HG02852 (cell line): Measurements from ENCODE around the gene MTSS2.

ENCODE experiments used
- ATAC-seq: cut with Tn5 transposase; IDR thresholded peaks from one replicate; pipeline ENCODE4 v1.9.1; 2021; ENCODE audit warnings: mild to moderate bottlenecking, moderate library complexity; ENCODE audit not compliant: unreplicated experiment

Gene MTSS2

DNA sequence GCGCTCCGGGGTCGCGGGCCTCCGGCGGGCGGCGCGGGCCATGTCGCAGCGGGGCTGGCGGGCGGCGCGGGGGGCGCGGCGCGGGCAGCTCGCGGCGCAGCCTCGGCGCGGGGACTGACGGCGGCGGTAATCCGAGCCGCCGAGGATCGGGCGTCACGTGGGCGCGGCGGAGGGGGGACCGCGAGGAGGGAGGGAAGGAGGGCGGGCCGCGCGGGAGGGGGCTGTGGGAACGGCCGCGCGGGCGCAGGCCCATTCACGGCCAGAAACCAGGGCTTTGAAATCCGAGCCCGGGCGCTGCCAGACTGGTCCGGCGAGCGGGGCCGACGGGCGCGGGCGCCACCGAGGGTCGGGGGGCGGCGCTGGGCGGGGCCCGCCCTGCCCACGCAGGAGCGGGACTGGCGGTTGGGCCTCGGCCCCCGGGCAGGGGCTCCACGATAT, at the start of gene MTSS2:
Gene MTSS2, minus strand, starts transcription at position 116 of the 438 bp plus-strand sequence. CDS start 262 bp downstream, outside the sequence.
- no peak for ATAC-seq

DNA sequence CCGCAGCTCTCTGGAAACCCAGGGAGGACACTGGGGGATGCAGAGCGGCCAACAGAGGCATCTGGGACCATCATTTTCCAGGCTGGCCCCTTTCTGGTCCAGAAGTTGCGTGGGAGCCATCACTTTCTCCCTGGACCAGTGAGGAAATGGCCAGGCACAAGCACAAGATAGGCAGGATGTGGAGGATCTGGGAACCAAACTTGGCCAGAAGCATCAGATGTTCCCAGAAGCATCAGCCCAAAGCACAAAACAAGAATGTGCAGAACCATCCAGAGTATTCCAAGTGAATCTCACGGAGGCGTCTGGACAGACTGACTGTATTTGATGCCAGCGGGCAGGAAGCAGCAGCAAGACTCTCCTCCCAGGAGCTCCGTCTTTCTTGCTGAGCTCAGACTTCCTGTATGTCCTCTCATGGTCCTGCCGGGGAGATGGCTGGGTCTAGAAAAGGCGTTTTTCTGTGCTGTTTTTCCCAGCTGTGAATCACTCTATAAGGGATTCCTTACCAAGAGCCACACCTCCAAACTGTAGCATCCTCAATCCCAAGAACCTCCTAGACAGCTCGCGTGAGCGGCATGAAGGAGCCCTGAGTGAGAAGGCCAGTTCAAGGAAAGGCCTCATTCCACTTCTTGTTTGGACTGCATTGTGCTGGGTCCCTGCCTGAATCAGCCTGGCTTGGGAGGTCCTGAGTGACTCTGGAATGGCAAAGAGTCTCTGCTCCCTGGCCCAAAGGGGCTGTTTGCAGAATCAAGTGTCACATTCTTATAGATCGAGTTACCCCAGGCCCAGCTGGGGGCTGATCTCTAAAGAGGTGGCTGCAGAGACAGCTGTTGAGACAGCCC, 49.5 kb upstream of the MTSS2 start:
- ATAC-seq = no peak

DNA sequence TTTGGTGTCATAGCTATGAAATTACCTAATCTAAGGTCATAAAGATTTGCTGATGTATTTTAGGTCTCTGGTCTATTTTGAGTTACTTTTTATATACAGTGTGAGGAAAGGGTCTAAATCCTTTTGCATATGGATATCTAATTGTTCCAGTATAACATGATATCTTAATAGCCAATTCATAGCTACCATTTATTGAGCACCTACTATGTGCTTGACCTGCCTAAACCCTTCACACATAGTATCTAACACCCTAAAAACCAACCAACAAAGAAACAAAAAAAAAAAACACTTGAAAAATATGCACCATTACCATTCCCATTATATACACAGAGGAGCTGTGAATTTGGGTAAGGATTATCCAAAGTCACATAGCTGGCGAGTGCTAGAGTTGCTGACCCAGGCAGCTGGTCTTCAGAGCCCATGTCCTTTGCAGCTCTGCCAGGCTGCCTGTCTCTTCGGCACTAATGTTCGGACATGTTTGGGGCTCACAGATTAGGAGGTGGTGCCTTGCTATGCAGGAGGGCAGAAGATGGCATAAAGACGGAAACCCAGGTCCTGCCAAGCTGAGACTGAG, 48.8 kb upstream of the MTSS2 start:
- ATAC-seq = no peak

GRCh38 chr16:70730944-70731343, 45.1 kb upstream of the MTSS2 start:
- no peak for ATAC-seq

DNA sequence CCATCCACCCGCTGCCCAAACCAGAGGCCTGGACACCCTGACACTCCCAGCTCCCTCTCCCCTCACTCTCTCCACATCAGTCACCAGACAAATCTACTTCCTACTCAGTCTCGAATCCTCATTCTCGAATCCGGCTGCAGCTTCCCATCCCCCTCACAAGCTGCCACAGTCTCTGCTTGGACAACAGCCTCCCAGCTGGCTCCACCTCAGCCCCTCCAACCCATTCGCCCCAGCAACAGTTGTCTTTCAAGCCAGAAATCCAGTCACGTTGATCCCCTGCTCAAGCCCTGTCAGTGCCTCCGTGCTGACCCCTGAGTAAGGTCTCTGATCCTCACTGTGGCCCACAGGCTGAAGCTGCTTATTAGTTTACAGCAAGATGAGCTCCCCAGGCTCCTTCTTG, 44.2 kb upstream of the MTSS2 start:
- ATAC-seq = no peak

DNA sequence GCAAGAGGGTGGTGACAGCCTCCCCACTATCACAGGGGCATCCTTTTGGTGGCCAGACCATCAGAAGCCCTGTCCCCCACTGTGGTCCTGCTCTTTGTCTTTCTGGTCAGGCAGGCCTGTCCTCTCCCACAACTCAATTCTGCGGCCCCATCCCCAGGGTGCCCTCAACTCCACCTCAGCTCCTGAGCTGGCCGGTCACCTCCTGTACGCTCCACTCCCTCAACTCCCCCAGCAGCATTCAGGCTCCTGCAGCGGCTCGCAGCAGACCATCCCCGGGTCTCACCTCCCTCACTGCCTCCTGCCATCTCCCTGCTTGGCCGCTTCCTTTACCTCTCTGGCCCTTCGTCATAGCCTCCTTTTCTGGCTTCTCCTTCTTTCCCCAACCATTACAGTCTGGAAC, 43.4 kb upstream of the MTSS2 start:
- no peak for ATAC-seq

DNA sequence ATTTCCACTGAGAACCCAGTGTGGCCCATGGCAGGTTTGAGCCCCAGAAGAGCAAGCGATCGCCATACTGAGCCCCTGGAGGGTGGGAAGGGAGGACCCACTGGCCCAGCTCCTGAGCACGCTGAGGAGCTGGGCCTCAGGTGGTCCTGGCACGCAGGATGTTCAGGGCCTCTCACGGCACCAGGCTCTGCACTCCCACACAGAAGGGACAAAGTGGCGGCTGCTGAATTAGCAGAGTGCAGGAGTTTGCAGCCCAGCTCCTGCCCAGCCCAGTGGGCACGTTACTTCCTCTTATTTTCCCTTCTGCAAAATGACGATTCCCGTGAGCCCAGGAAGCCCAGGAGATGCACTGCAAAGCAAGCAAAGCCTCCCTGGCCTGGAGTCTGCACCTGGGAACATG, 42.3 kb upstream of the MTSS2 start:
- ATAC-seq = no peak

GRCh38 chr16:70726892-70727361, 41.1 kb upstream of the MTSS2 start:
- no peak for ATAC-seq

GRCh38 chr16:70725912-70726828, 40.3 kb upstream of the MTSS2 start:
- ATAC-seq = no peak

- ATAC-seq = no peak
Observed at GRCh38 chr16:70725024-70725911, 39.4 kb upstream of the MTSS2 start.

DNA sequence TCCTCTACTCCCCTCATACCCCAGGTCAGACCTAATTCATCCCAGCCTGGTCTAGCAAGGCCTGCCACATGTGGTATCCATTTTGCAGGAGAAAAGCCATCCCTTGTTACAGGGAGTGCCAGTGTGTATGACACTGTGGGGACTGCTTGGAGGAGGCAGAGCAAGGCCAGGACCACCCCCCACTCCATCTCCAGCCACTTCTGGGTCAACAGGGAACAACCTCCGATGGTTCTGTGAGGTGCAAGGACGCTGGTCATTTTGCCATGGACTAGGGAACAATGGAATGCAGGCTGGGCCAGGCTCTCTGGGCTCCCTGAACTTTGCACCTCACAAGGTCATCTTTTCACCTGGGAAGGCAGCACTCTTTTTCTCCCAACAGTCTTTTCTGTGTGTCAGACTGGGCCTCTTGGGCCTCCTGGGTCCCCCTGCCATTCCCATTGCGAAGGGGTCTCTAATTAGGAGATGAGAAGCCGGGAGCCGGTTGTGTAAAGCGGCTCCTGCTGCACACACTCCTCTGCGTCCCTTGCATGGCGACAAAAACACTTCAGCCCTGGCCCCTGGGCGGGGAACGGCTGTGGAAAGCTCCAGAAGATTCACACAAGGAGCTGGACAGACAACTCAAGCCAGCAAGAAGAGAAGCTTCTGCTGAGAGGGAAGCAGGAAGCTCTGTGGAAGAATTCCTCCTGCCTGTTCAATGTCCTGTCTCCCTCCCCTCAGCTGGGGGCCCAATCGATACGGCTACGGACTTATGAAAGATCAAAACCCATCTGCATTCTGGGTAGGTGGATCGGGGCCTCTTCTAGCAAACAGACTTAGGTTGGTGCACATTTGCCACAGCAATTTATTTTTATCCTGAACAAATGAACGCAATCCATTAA, 38.5 kb upstream of the MTSS2 start:
- no peak for ATAC-seq

DNA sequence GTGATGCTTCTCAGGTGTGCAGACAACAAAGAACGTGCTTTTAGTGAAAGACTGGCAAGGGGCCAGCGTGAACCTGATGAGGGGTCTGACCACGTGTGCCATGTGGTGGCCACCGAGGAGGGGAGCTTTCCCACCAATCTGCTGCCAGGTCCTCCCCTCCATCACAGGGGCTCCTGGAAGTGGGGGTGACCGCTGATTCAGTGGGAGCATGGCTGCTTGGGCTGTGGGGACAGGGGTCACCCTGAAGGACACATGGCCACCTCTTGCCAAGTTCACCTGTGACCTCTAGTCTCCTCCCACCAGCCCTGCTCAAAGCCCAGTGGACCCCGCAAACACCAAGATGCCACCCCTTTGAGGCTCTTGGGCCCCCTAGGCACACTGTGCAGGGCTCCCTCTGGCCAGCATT, 37.9 kb upstream of the MTSS2 start:
- ATAC-seq = no peak

- ATAC-seq = no peak
Observed at GRCh38 chr16:70721202-70721963, 35.5 kb upstream of the MTSS2 start.

GRCh38 chr16:70720425-70721201, 34.8 kb upstream of the MTSS2 start:
- ATAC-seq = no peak

- no peak for ATAC-seq
Observed at GRCh38 chr16:70717065-70717464, 31.2 kb upstream of the MTSS2 start.

DNA sequence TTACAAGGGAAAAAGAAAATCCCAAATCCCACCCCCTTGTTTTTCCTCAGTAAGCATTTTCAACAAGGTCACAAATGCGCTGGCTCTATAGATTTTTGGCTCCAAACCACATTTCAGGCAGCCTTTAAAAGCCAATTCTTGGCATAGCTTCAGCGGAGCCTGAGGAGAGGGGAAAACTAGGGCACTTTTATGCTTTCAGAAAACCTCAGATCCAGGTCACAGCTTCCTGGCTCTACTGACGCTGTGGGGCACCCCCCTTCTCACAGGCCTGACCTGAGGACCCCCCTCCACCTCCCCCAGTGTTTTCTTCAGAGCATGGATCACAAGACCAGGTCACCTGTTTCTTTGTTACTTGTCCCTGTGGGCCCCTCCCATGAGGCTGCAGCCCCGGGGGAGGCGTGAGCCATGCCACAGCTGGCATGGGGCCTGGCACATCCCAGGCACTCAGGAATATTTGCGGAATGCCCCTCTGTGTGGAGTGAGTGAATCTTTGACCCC, 30.1 kb upstream of the MTSS2 start:
- no peak for ATAC-seq

DNA sequence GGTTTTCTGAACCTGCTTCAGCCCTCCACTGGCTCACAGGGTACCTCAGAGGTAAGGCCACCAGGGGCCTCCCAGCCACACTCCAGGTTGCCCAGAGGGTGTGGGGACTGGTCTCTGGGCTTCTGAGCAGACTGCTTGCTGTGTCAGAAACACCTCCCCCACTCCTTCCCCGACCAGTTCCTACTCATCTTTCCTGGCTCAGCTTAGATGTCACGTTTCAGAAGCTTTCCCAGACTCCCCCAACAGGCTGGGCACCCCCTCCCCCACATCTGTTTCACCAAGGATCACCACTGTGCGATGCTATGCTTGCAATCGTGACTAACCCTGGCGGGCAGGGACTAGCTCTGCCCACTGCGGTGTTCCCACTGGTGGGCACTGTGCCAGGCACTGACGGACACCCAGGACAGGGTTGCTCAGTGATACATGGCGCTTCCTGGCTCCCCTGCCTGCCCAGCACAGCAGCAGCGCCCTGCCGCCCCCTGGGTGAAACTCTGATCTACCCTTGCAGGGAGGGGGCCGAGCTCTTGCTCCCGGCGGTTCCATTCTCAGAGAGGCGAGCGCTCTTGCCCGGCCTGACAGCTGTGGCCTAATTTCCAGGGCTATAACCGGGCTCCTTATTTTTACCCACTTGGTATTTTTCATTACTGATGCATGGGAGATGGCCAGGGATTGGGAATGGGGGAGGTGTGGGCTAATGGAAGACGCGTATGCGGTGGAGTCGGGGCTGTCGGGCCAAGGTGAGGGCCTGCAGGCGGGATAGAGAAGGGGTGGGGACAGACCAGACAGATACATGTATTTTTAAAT, 29.4 kb upstream of the MTSS2 start:
- no peak for ATAC-seq
